HCT116 (cell line): Measurements from ENCODE around the gene NFASC.

Experiments
- CEBPB ChIP-seq: IDR thresholded peaks from 2 replicates; pipeline ENCODE4 v1.6.1; 2012; ENCODE audit warnings: low read depth
- EZH2phosphoT487 ChIP-seq: fragments of 200-600 bp; IDR thresholded peaks from 2 replicates; pipeline ENCODE4 v1.6.1; 2018; ENCODE audit warnings: antibody characterized with exemption, borderline replicate concordance
- SRF ChIP-seq: IDR thresholded peaks from 2 replicates; pipeline ENCODE4 v1.6.1; 2012; ENCODE audit warnings: low read depth
- TF ChIP-seq, protein P1 (sequence below), 3 experiments: fragments of 200-600 bp in 1 of 3; sonication (generic) in 1 of 3; IDR thresholded peaks in 2 of 3; conservative IDR thresholded peaks in 1 of 3; 2 replicates each; pipeline ENCODE4 v1.5.1; 2012 to 2017; ENCODE audit warnings: low read depth in 2 of 3, low read length in 2 of 3, antibody characterized with exemption in 1 of 3, borderline replicate concordance in 1 of 3, control low read depth in 1 of 3, mild to moderate bottlenecking in 1 of 3, mixed read lengths in 1 of 3, mixed run types in 1 of 3, moderate library complexity in 1 of 3; ENCODE audit not compliant: insufficient read depth in 1 of 3

DNA sequence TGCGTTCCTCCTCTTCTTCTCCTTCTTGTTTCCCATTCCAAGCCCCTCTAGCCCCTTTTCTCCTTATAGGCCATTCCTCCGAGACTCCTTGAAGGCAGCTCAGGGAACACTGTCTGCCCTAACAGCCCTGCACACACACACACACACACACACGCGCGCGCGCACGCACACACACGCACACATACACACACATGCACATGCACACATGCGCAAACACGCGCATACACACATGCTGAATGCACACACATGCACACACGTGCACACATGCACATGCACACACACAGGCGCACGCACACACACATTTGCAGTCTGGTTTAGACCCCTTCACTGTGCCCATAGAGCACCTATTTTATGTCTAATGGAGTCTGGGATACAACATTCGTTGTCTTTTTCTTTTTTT, 154.6 kb downstream of the NFASC start:
- no peak for TF ChIP-seq SRF
- TF ChIP-seq, protein P1, sequence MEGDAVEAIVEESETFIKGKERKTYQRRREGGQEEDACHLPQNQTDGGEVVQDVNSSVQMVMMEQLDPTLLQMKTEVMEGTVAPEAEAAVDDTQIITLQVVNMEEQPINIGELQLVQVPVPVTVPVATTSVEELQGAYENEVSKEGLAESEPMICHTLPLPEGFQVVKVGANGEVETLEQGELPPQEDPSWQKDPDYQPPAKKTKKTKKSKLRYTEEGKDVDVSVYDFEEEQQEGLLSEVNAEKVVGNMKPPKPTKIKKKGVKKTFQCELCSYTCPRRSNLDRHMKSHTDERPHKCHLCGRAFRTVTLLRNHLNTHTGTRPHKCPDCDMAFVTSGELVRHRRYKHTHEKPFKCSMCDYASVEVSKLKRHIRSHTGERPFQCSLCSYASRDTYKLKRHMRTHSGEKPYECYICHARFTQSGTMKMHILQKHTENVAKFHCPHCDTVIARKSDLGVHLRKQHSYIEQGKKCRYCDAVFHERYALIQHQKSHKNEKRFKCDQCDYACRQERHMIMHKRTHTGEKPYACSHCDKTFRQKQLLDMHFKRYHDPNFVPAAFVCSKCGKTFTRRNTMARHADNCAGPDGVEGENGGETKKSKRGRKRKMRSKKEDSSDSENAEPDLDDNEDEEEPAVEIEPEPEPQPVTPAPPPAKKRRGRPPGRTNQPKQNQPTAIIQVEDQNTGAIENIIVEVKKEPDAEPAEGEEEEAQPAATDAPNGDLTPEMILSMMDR (IDR thresholded peaks at IDR 0.05 in 2 of 3, conservative IDR thresholded peaks at IDR 0.05 in 1 of 3; ENCODE audit: borderline replicate concordance in 1 of 3, insufficient read depth in 1 of 3, low read depth in 2 of 3, low read length in 2 of 3) = no peak
- TF ChIP-seq CEBPB = no peak
- no peak for TF ChIP-seq EZH2phosphoT487
